ENCODE measurements around the gene ZNF207. TPM values are rescaled to one million over a fixed set of nuclear protein-coding genes. Genes with fewer than 3 reads are reported as not detected.

The ZNF207 gene
- total RNA-seq, 1 experiment from 2014 or later, result 296 TPM

- Histone ChIP-seq H4K20me1 (ENCODE audit: control insufficient read depth, insufficient read depth, insufficient read length) (no peaks in the 10 kb centered on the region), H3K79me1 (ENCODE audit: insufficient read depth, low read depth, low read length, poor library complexity, severe bottlenecking) (no peaks in the 10 kb centered on the region), H3K23ac (ENCODE audit: insufficient read length, low read depth, low read length) (no peak overlapping the region), H3T11ph (ENCODE audit: low read length) (no peak overlapping the region), H3K27me3 (ENCODE audit: insufficient read depth, low read length) (no peaks in the 10 kb centered on the region), H3K14ac (ENCODE audit: insufficient read depth, low read length) (no peak overlapping the region), H3K18ac (ENCODE audit: insufficient read length, low read depth, low read length) (no peak overlapping the region), H2AFZ (ENCODE audit: low read length) (no peak overlapping the region), H2BK120ac (ENCODE audit: low read depth, low read length, poor library complexity, severe bottlenecking) (no peak overlapping the region), H3K4me2 (ENCODE audit: insufficient read depth, insufficient read length, low read length) (peak overlapping the region; percentile 21), H4K8ac (replicated peaks; ENCODE audit: insufficient read length, low read depth, low read length) (no peak overlapping the region), H2AK5ac (ENCODE audit: insufficient read length, low read length) (no peak overlapping the region), H2BK15ac (ENCODE audit: low read depth, low read length) (no peak overlapping the region), H3K9ac (ENCODE audit: extremely low read depth, insufficient read length, low read length) (no peak overlapping the region), H4K91ac (ENCODE audit: insufficient read length, low read depth, low read length) (no peak overlapping the region), H3K9me3 (ENCODE audit: control insufficient read depth, low read depth, low read length) (no peaks in the 10 kb centered on the region), H2BK5ac (ENCODE audit: insufficient read length, low read length) (no peak overlapping the region), H3K56ac (ENCODE audit: insufficient read length, low read depth, low read length) (no peak overlapping the region), H3K23me2 (ENCODE audit: insufficient read length, low read depth, low read length, poor library complexity, severe bottlenecking) (no peaks in the 10 kb centered on the region), H3K4me1 (ENCODE audit: insufficient read depth, low read length) (peaks cover 15% of the 10 kb centered on the region), H3K27ac (ENCODE audit: insufficient read length, low read depth, low read length) (no peak overlapping the region), H4K5ac (ENCODE audit: insufficient read length, low read depth, low read length) (no peak overlapping the region), H3K4ac (ENCODE audit: low read depth, low read length) (no peak overlapping the region), H2BK20ac (ENCODE audit: low read depth, low read length, poor library complexity, severe bottlenecking) (no peak overlapping the region), H2BK12ac (ENCODE audit: insufficient read length, low read depth, low read length) (no peak overlapping the region), H3K79me2 (ENCODE audit: insufficient read depth, low read length) (no peaks in the 10 kb centered on the region)
- peak overlapping the region; percentile 34 to 54 (median 48); a peak in 4 of 7 replicates for H3K27ac Mint-ChIP-seq
- WGBS (ENCODE audit: extremely low coverage, insufficient read length, low lambda C conversion rate), result no CpG with 5 or more reads among the region's 9 CpGs
- H3K36me3 Mint-ChIP-seq (ENCODE audit: insufficient read depth in 1 of 3, low read depth in 3 of 3), result peaks cover 5 to 24% (median 8%) of the 10 kb centered on the region in 3 experiments; a peak in 4 of 7 replicates
- peaks cover 5% of the 10 kb centered on the region for H3K27me3 Mint-ChIP-seq (ENCODE audit: low read depth)
- no peak for DNase-seq
- peak overlapping the region; percentile 10 to 30; a peak in 4 of 5 replicates for H3K4me3 Mint-ChIP-seq
- peaks cover 37 to 40% of the 10 kb centered on the region in 2 experiments for H3K4me1 Mint-ChIP-seq
- H3K9me3 Mint-ChIP-seq, result no peaks in the 10 kb centered on the region
- TF ChIP-seq, protein P1, sequence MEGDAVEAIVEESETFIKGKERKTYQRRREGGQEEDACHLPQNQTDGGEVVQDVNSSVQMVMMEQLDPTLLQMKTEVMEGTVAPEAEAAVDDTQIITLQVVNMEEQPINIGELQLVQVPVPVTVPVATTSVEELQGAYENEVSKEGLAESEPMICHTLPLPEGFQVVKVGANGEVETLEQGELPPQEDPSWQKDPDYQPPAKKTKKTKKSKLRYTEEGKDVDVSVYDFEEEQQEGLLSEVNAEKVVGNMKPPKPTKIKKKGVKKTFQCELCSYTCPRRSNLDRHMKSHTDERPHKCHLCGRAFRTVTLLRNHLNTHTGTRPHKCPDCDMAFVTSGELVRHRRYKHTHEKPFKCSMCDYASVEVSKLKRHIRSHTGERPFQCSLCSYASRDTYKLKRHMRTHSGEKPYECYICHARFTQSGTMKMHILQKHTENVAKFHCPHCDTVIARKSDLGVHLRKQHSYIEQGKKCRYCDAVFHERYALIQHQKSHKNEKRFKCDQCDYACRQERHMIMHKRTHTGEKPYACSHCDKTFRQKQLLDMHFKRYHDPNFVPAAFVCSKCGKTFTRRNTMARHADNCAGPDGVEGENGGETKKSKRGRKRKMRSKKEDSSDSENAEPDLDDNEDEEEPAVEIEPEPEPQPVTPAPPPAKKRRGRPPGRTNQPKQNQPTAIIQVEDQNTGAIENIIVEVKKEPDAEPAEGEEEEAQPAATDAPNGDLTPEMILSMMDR (conservative IDR thresholded peaks at IDR 0.05), result no peak
Measured at GRCh38 chr17:32311028-32311536, 38.9 kb upstream of the ZNF207 start.
